H9 (cell line): ENCODE data around the gene NKAPL. TPM values are rescaled to one million over a fixed set of nuclear protein-coding genes. Genes with fewer than 3 reads are reported as not detected.
"Not testable (repeated sequence)": the region's sequence is repeated elsewhere in the genome, so short reads cannot be mapped to it uniquely, and the experiment has no call there.

Experiments used
- DNase-seq: peaks from one replicate; pipeline ENCODE4 v3.0.0-alpha.2; 2017
- H2AFZ ChIP-seq: one replicate; pipeline ENCODE4 v1.6.1; 2013; ENCODE audit warnings: mild to moderate bottlenecking, low read length, control low read depth, moderate library complexity
- H2AK5ac ChIP-seq: 2 replicates; pipeline ENCODE4 v1.6.1; 2013; ENCODE audit warnings: low read length, control low read depth, mixed read lengths; ENCODE audit not compliant: insufficient read length
- H2BK120ac ChIP-seq: one replicate; pipeline ENCODE4 v1.6.1; 2013; ENCODE audit warnings: low read depth, mild to moderate bottlenecking, low read length, control low read depth, inconsistent platforms; ENCODE audit not compliant: poor library complexity, severe bottlenecking
- H2BK12ac ChIP-seq: 2 replicates; pipeline ENCODE4 v1.6.1; 2013; ENCODE audit warnings: low read length, control low read depth, mixed read lengths, low read depth; ENCODE audit not compliant: insufficient read length
- H2BK15ac ChIP-seq: 2 replicates; pipeline ENCODE4 v1.6.1; 2013; ENCODE audit warnings: low read depth, low read length, control low read depth
- H2BK20ac ChIP-seq: one replicate; pipeline ENCODE4 v1.6.1; 2013; ENCODE audit warnings: low read depth, mild to moderate bottlenecking, low read length, control low read depth, inconsistent platforms; ENCODE audit not compliant: poor library complexity, severe bottlenecking
- H2BK5ac ChIP-seq: 2 replicates; pipeline ENCODE4 v1.6.1; 2013; ENCODE audit warnings: low read length, control low read depth, mixed read lengths; ENCODE audit not compliant: insufficient read length
- H3K14ac ChIP-seq: 2 replicates; pipeline ENCODE4 v1.6.1; 2013; ENCODE audit warnings: low read length, control low read depth; ENCODE audit not compliant: insufficient read depth
- H3K18ac ChIP-seq: 2 replicates; pipeline ENCODE4 v1.6.1; 2013; ENCODE audit warnings: low read depth, mild to moderate bottlenecking, mixed read lengths, low read length, control low read depth; ENCODE audit not compliant: insufficient read length
- H3K23ac ChIP-seq: 2 replicates; pipeline ENCODE4 v1.6.1; 2013; ENCODE audit warnings: low read length, control low read depth, mixed read lengths, low read depth; ENCODE audit not compliant: insufficient read length
- H3K23me2 ChIP-seq: 2 replicates; pipeline ENCODE4 v1.6.1; 2013; ENCODE audit warnings: low read depth, mild to moderate bottlenecking, mixed read lengths, low read length, control low read depth; ENCODE audit not compliant: insufficient read length, poor library complexity, severe bottlenecking
- H3K27ac ChIP-seq: 2 replicates; pipeline ENCODE4 v1.5.1; 2013; ENCODE audit warnings: low read length, control low read depth, mixed read lengths, low read depth; ENCODE audit not compliant: insufficient read length
- H3K27me3 ChIP-seq: 2 replicates; pipeline ENCODE4 v1.6.1; 2013; ENCODE audit warnings: low read length, control low read depth, inconsistent platforms; ENCODE audit not compliant: insufficient read depth
- H3K4ac ChIP-seq: 2 replicates; pipeline ENCODE4 v1.6.1; 2013; ENCODE audit warnings: low read depth, mild to moderate bottlenecking, control low read depth, inconsistent platforms, low read length, moderate library complexity
- H3K4me1 ChIP-seq: 2 replicates; pipeline ENCODE4 v1.6.1; 2013; ENCODE audit warnings: low read length, control low read depth, inconsistent platforms; ENCODE audit not compliant: insufficient read depth
- H3K4me2 ChIP-seq: 2 replicates; pipeline ENCODE4 v1.6.1; 2013; ENCODE audit warnings: low read length, control low read depth, mixed read lengths; ENCODE audit not compliant: insufficient read length, insufficient read depth
- H3K56ac ChIP-seq: 2 replicates; pipeline ENCODE4 v1.6.1; 2013; ENCODE audit warnings: low read depth, mild to moderate bottlenecking, mixed read lengths, low read length, control low read depth; ENCODE audit not compliant: insufficient read length
- H3K79me1 ChIP-seq: 2 replicates; pipeline ENCODE4 v1.6.1; 2013; ENCODE audit warnings: low read depth, mild to moderate bottlenecking, moderate library complexity, low read length, control low read depth, inconsistent platforms; ENCODE audit not compliant: insufficient read depth, poor library complexity, severe bottlenecking
- H3K79me2 ChIP-seq: 2 replicates; pipeline ENCODE4 v1.6.1; 2013; ENCODE audit warnings: low read length, control low read depth, inconsistent platforms; ENCODE audit not compliant: insufficient read depth
- H3K9ac ChIP-seq: 2 replicates; pipeline ENCODE4 v1.6.1; 2013; ENCODE audit warnings: low read length, control low read depth, mixed read lengths; ENCODE audit not compliant: insufficient read length; ENCODE audit errors: extremely low read depth
- H3K9me3 ChIP-seq: one replicate; pipeline ENCODE4 v1.6.1; 2013; ENCODE audit warnings: low read depth, low read length, inconsistent platforms; ENCODE audit not compliant: control insufficient read depth
- H3T11ph ChIP-seq: one replicate; pipeline ENCODE4 v1.6.1; 2013; ENCODE audit warnings: mild to moderate bottlenecking, low read length, control low read depth, inconsistent platforms
- H4K20me1 ChIP-seq: one replicate; pipeline ENCODE4 v1.6.1; 2013; ENCODE audit not compliant: control insufficient read depth, insufficient read length, insufficient read depth
- H4K5ac ChIP-seq: 2 replicates; pipeline ENCODE4 v1.6.1; 2013; ENCODE audit warnings: low read depth, mild to moderate bottlenecking, mixed read lengths, low read length, control low read depth; ENCODE audit not compliant: insufficient read length
- H4K8ac ChIP-seq: replicated peaks from 2 replicates; pipeline ENCODE4 v1.6.1; 2013; ENCODE audit warnings: low read length, control low read depth, mixed read lengths, low read depth; ENCODE audit not compliant: insufficient read length
- H4K91ac ChIP-seq: 2 replicates; pipeline ENCODE4 v1.6.1; 2013; ENCODE audit warnings: low read depth, mild to moderate bottlenecking, moderate library complexity, mixed read lengths, low read length, control low read depth; ENCODE audit not compliant: insufficient read length
- H3K27ac Mint-ChIP-seq, 3 experiments: 2 replicates in 2 of 3; 3 replicates in 1 of 3; pipeline ENCODE4 v1.8.0; 2020 to 2021; ENCODE audit warnings: mixed read lengths in 3 of 3, mild to moderate bottlenecking in 1 of 3, moderate library complexity in 1 of 3
- H3K27me3 Mint-ChIP-seq: 2 replicates; pipeline ENCODE4 v1.8.0; 2021; ENCODE audit warnings: low read depth, mild to moderate bottlenecking, moderate library complexity, mixed read lengths
- H3K36me3 Mint-ChIP-seq, 3 experiments: 2 replicates in 2 of 3; 3 replicates in 1 of 3; pipeline ENCODE4 v1.8.0; 2020 to 2021; ENCODE audit warnings: low read depth in 3 of 3, mixed read lengths in 3 of 3; ENCODE audit not compliant: insufficient read depth in 1 of 3
- H3K4me1 Mint-ChIP-seq, 2 experiments: 2 replicates each; pipeline ENCODE4 v1.8.0; 2020; ENCODE audit warnings: mixed read lengths in 2 of 2
- H3K4me3 Mint-ChIP-seq, 2 experiments: 2 replicates in 1 of 2; 3 replicates in 1 of 2; pipeline ENCODE4 v1.8.0; 2020 to 2021; ENCODE audit warnings: mild to moderate bottlenecking in 2 of 2, mixed read lengths in 2 of 2, moderate library complexity in 1 of 2
- H3K9me3 Mint-ChIP-seq, 2 experiments: 2 replicates in 1 of 2; 3 replicates in 1 of 2; pipeline ENCODE4 v1.8.0; 2020; ENCODE audit warnings: mild to moderate bottlenecking in 2 of 2, mixed read lengths in 2 of 2, moderate library complexity in 1 of 2
- CTCF ChIP-seq: fragments of 200-600 bp; sonication (generic); conservative IDR thresholded peaks from 3 replicates; pipeline ENCODE4 v1.8.0; 2021; ENCODE audit warnings: antibody characterized with exemption, mild to moderate bottlenecking
- WGBS: extraction: QIAGEN DNeasy Blood & Tissue Kit; methylation state at CpG from one replicate; pipeline ENCODE4 v1.1.7; 2013; ENCODE audit warnings: missing lambda C conversion rate, low lambda C conversion rate, mixed read lengths; ENCODE audit not compliant: insufficient read length; ENCODE audit errors: extremely low coverage; 5-methylcytosine and 5-hydroxymethylcytosine counted together
- total RNA-seq: library from RNA; stranded (reverse); gene quantifications from 2 replicates; pipeline ENCODE4 v1.2.1, GENCODE V29; 2021

Gene NKAPL
- total RNA-seq, 1 experiment from 2014 or later, result not detected

DNA sequence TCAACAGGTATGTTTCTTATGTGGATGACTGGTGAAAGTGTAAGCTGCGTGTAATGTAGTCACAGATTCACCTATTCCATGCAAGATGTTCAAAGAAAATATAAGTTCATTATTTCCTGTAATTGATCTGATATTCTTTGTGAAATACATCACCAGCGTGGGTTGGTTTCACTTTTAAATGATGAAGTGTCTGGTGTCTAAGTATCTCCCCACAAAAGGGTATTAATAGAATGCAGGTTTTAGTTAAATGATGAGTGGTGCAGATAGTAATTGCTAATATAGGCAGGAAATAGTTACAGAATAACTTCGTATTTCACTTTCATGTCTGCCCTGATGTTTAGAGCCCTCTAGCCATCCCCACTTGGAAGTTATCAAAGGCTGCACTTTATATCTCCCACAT is 44.5 kb downstream of the NKAPL start:
- H3K14ac ChIP-seq, result no peak overlapping the region
- no peak overlapping the region for H3K4me2 ChIP-seq
- H4K8ac ChIP-seq, result no peak overlapping the region
- no peak for DNase-seq
- H3K9me3 ChIP-seq, result no peaks in the 10 kb centered on the region
- H3K23ac ChIP-seq, result no peak overlapping the region
- H3T11ph ChIP-seq, result no peak overlapping the region
- no peaks in the 10 kb centered on the region for H3K4me1 ChIP-seq
- no peaks in the 10 kb centered on the region for H4K20me1 ChIP-seq
- H2BK120ac ChIP-seq, result no peak overlapping the region
- Mint-ChIP-seq H3K27me3 (no peaks in the 10 kb centered on the region), H3K4me3 (no peak overlapping the region), H3K4me1 (no peaks in the 10 kb centered on the region), H3K27ac (no peak overlapping the region), H3K36me3 (peaks cover 0 to 23% (median 15%) of the 10 kb centered on the region in 3 experiments; a peak in 4 of 7 replicates), H3K9me3 (peaks cover 4 to 15% of the 10 kb centered on the region in 2 experiments; a peak in 4 of 5 replicates)
- H4K91ac ChIP-seq, result no peak overlapping the region
- H2BK12ac ChIP-seq, result no peak overlapping the region
- no peak for TF ChIP-seq CTCF
- no peak overlapping the region for H3K27ac ChIP-seq
- H2BK5ac ChIP-seq, result no peak overlapping the region
- no peak overlapping the region for H3K4ac ChIP-seq
- H2BK15ac ChIP-seq, result no peak overlapping the region
- no peaks in the 10 kb centered on the region for H3K27me3 ChIP-seq
- H2BK20ac ChIP-seq, result no peak overlapping the region
- H2AFZ ChIP-seq, result no peak overlapping the region
- no CpG with 5 or more reads among the region's 3 CpGs for WGBS
- no peak overlapping the region for H4K5ac ChIP-seq
- no peaks in the 10 kb centered on the region for H3K79me2 ChIP-seq
- H3K23me2 ChIP-seq, result no peaks in the 10 kb centered on the region
- H3K79me1 ChIP-seq, result no peaks in the 10 kb centered on the region
- no peak overlapping the region for H3K9ac ChIP-seq
- no peak overlapping the region for H3K56ac ChIP-seq
- H2AK5ac ChIP-seq, result no peak overlapping the region
- no peak overlapping the region for H3K18ac ChIP-seq

DNA sequence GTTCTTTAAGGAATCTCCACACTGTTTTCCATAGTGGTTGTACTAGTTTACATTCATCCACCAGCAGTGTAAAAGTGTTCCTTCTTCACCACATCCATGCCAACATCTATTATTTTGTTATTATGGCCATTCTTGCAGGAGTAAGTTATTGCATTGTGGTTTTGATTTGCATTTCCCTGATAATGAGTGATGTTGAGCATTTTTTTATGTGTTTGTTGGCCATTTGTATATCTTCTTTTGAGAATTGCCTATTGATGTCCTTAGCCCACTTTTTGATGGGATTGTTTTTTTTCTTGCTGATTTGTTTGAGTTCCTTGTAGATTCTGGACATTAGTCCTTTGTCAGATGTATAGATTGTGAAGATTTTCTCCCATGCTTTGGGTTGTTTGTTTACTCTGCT is 47.3 kb downstream of the NKAPL start:
- H3K79me2 ChIP-seq, H3K23ac ChIP-seq, H2AK5ac ChIP-seq, H3K14ac ChIP-seq, DNase-seq, H3K27me3 Mint-ChIP-seq, H3K4me1 ChIP-seq, H3K4me2 ChIP-seq, H3K23me2 ChIP-seq, H3K27ac Mint-ChIP-seq, H2BK20ac ChIP-seq, H3T11ph ChIP-seq, H2BK15ac ChIP-seq, H4K20me1 ChIP-seq, H4K91ac ChIP-seq, H4K8ac ChIP-seq, H3K27ac ChIP-seq, H2BK120ac ChIP-seq, H3K9me3 ChIP-seq, H2AFZ ChIP-seq, H3K4ac ChIP-seq, H2BK12ac ChIP-seq, H4K5ac ChIP-seq, H3K79me1 ChIP-seq, H3K9ac ChIP-seq, H3K18ac ChIP-seq, H3K4me3 Mint-ChIP-seq, H3K56ac ChIP-seq, H2BK5ac ChIP-seq, H3K27me3 ChIP-seq: not testable (repeated sequence)
- H3K4me1 Mint-ChIP-seq, result peaks cover 22% of the 10 kb centered on the region in 2 experiments
- H3K9me3 Mint-ChIP-seq, result peaks cover 4 to 15% of the 10 kb centered on the region in 2 experiments; a peak in 4 of 5 replicates
- peaks cover 0 to 12% (median 3%) of the 10 kb centered on the region in 3 experiments; a peak in 3 of 7 replicates for H3K36me3 Mint-ChIP-seq
